SU-DHL-6 (cell line): ENCODE results near the gene CDC6.

ENCODE experiments used
- CTCF ChIP-seq: fragments of 200-600 bp; sonication (generic); IDR thresholded peaks from one replicate; pipeline ENCODE4 v1.5.1; 2017; ENCODE audit warnings: antibody characterized with exemption, mild to moderate bottlenecking, low read length, moderate library complexity; ENCODE audit not compliant: insufficient read depth, poor library complexity, severe bottlenecking
- EZH2phosphoT487 ChIP-seq: fragments of 200-600 bp; sonication (generic), shearing (Covaris generic); conservative IDR thresholded peaks from 2 replicates; pipeline ENCODE4 v1.6.1; 2018; ENCODE audit warnings: mild to moderate bottlenecking, antibody characterized with exemption, low read length, moderate library complexity, mixed read lengths

- TF ChIP-seq CTCF (no peak), EZH2phosphoT487 (no peak)
Measured at GRCh38 chr17:40279402-40279801, 8.3 kb upstream of the CDC6 start.
